ENCODE results near the gene FAM181B.

- TF ChIP-seq CTCF (IDR thresholded peaks at IDR 0.05) (no peak), POLR2AphosphoS5 (IDR thresholded peaks at IDR 0.05) (no peak), POLR2A (IDR thresholded peaks at IDR 0.05) (no peak)
Measured at GRCh38 chr11:82730754-82731153, 2.9 kb downstream of the FAM181B start.

Data from stomach (tissue), 4 donors.